ENCODE data around the gene TNS3.

DNA sequence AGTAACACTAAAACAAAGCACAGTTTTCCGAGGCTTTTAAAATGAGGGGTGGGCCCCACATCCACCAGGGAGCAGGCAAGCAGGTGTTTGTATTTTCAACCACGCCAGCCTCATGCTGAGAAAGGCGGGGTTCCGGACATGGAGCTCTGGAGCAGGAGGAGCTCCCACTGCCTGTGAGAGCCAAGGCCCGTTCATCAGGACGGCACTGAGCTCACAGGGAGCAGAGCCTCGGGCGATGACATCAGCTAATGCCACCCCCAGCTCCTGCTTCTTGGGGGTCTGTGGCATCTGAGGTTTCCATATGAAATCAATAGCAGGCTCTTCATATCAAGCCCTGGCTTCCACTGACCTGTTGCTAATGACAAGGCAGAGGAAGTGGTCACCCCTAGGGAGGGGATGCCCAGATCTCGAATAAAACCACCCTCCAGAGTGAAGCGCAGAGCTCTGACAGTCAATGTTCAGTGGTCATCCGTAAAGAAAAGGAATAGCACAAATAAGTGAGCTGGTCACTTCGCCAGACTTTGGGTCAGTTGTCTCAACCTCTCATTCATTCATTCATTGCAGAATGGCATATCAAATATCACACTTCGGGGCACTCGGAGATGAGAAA is 89.1 kb downstream of the TNS3 start:
- TF ChIP-seq, protein P1, sequence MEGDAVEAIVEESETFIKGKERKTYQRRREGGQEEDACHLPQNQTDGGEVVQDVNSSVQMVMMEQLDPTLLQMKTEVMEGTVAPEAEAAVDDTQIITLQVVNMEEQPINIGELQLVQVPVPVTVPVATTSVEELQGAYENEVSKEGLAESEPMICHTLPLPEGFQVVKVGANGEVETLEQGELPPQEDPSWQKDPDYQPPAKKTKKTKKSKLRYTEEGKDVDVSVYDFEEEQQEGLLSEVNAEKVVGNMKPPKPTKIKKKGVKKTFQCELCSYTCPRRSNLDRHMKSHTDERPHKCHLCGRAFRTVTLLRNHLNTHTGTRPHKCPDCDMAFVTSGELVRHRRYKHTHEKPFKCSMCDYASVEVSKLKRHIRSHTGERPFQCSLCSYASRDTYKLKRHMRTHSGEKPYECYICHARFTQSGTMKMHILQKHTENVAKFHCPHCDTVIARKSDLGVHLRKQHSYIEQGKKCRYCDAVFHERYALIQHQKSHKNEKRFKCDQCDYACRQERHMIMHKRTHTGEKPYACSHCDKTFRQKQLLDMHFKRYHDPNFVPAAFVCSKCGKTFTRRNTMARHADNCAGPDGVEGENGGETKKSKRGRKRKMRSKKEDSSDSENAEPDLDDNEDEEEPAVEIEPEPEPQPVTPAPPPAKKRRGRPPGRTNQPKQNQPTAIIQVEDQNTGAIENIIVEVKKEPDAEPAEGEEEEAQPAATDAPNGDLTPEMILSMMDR (IDR thresholded peaks at IDR 0.05), result no peak
- TF ChIP-seq POLR2A (IDR thresholded peaks at IDR 0.05), result no peak
